Measurements from ENCODE around the gene SNTG2.
"Not testable (repeated sequence)": the region's sequence is repeated elsewhere in the genome, so short reads cannot be mapped to it uniquely, and the experiment has no call there.

Gene SNTG2

DNA sequence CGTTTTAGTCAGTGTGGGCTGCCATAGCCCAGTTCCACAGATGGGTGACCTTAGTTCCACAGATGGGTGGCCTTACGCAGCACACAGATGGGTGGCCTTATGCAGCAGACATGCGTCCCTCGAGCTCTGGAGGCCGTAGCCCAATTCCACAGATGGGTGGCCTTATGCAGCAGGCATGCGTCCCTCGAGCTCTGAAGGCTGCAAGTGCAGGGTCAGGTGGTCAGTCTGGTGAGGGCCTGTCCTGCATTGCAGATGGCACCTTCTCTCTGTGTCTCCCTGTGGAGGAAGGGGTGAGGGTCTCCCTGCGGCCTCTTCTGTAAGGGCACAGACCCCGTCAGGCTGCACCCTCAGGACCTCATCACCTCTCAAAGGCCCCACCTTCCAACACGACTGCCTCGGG is 273.1 kb downstream of the SNTG2 start:
- Histone ChIP-seq H3K27me3 (ENCODE audit: control insufficient read depth, insufficient read depth, low read length) (no peaks in the 10 kb centered on the region), H3K27ac (ENCODE audit: low read depth, low read length) (no peak overlapping the region), H3K4me1 (ENCODE audit: control insufficient read depth, insufficient read depth, low read length) (no peaks in the 10 kb centered on the region), H3K36me3 (ENCODE audit: control insufficient read depth, insufficient read depth, low read length) (no peaks in the 10 kb centered on the region), H3K4me3 (ENCODE audit: low read length) (no peak overlapping the region), H3K9ac (ENCODE audit: low read length) (no peak overlapping the region)

DNA sequence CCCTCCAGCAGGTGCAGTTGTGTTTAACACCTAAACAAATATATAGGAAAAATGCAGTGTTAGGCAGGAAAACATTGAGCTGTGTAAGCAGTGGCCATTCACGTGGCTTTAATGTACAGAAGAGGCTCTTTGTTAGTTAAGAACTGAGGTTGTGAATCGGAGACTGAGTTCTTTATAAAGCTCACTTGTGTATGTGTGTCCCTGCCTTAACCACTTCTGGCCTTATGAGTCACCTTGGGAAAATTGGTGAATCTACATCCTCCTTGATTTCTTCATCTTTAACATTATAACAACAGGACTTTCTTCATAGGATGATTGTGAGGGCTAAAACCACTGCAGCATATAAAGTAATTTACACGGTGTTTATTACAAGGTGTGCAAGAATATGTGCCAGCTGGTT is 274.3 kb downstream of the SNTG2 start:
- Histone ChIP-seq H3K36me3 (ENCODE audit: control insufficient read depth, insufficient read depth, low read length) (no peaks in the 10 kb centered on the region), H3K4me3 (ENCODE audit: low read length) (no peak overlapping the region), H3K9ac (ENCODE audit: low read length) (no peak overlapping the region), H3K4me1 (ENCODE audit: control insufficient read depth, insufficient read depth, low read length) (no peaks in the 10 kb centered on the region), H3K27me3 (ENCODE audit: control insufficient read depth, insufficient read depth, low read length) (no peaks in the 10 kb centered on the region), H3K27ac (ENCODE audit: low read depth, low read length) (no peak overlapping the region)

DNA sequence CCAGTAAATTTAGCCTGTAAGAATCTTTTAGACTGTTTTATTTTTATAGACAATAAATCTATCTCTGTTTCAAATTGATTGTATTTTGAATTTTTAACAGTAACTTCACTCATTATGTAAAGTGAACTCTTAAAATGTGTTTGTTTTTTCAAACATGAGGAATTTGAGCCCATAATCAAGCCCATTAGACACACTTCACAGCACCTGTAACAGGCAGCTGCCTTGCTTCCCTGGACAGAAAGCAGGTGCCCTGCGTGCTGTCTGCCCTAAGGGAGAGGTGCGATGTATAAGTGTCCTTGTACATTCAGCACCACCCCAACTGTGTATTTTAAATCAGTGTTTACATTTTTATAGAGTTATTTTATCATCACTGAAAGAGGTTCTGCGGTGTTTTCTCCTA is 276.1 kb downstream of the SNTG2 start:
- Histone ChIP-seq H3K4me1 (ENCODE audit: control insufficient read depth, insufficient read depth, low read length) (no peaks in the 10 kb centered on the region), H3K9ac (ENCODE audit: low read length) (no peak overlapping the region), H3K36me3 (ENCODE audit: control insufficient read depth, insufficient read depth, low read length) (no peaks in the 10 kb centered on the region), H3K27me3 (ENCODE audit: control insufficient read depth, insufficient read depth, low read length) (no peaks in the 10 kb centered on the region), H3K4me3 (ENCODE audit: low read length) (no peak overlapping the region), H3K27ac (ENCODE audit: low read depth, low read length) (no peak overlapping the region)

DNA sequence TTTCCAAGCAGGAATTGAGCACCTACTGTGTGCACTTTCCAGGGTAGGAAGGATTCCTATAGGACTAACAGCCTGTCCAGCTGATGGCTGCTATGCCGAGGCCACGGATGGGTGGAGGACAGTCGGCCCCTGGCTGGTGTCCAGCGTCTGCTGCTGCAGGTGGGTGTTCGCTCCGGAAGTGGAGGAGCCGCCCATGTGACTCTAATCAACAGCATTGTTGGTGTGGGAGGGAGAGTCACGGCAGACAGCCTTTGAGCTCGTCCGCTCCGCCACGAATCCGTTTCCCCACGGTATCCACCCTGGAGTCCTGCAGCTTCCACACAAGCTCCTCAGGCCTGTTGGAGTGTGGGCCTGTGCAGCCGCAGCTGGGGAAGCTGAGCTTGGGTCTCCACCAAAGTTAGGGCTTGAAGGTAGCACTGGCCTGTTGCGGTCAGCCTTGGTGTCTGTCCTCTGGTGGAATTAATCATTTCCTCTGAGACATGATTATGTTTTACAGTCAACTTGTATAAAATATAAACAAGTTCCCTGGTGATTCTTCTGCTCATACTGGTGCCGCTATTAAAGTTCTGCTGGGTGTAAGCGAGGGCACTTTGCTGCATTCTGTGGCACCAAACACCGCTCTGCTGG is 276.7 kb downstream of the SNTG2 start:
- no peaks in the 10 kb centered on the region for H3K4me1 ChIP-seq (ENCODE audit: control insufficient read depth, insufficient read depth, low read length)
- H3K36me3 ChIP-seq (ENCODE audit: control insufficient read depth, insufficient read depth, low read length): no peaks in the 10 kb centered on the region
- H3K27me3 ChIP-seq (ENCODE audit: control insufficient read depth, insufficient read depth, low read length): no peaks in the 10 kb centered on the region
- H3K4me3 ChIP-seq (ENCODE audit: low read length): no peak overlapping the region
- no peak overlapping the region for H3K9ac ChIP-seq (ENCODE audit: low read length)
- H3K27ac ChIP-seq (ENCODE audit: low read depth, low read length): no peak overlapping the region

DNA sequence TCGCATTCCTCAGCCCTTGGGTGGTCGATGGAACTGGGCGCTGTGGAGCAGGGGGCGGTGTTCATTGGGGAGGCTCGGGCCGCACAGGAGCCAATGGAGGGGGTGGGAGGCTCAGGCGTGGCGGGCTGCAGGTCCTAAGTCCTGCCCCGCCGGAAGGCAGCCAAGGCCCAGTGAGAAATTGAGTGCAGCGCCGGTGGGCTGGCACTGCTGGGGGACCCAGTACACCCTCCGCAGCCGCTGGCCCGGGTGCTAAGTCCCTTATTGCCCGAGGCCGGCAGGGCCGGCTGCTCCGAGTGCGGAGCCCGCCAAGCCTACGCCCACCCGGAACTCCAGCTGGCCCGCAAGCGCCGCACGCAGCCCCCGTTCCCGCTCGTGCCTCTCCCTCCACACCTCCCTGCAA is 278.9 kb downstream of the SNTG2 start:
- not testable (repeated sequence) for H3K9ac ChIP-seq (ENCODE audit: low read length); H3K4me1 ChIP-seq (ENCODE audit: control insufficient read depth, insufficient read depth, low read length); H3K27me3 ChIP-seq (ENCODE audit: control insufficient read depth, insufficient read depth, low read length); H3K4me3 ChIP-seq (ENCODE audit: low read length); H3K27ac ChIP-seq (ENCODE audit: low read depth, low read length); H3K36me3 ChIP-seq (ENCODE audit: control insufficient read depth, insufficient read depth, low read length)

DNA sequence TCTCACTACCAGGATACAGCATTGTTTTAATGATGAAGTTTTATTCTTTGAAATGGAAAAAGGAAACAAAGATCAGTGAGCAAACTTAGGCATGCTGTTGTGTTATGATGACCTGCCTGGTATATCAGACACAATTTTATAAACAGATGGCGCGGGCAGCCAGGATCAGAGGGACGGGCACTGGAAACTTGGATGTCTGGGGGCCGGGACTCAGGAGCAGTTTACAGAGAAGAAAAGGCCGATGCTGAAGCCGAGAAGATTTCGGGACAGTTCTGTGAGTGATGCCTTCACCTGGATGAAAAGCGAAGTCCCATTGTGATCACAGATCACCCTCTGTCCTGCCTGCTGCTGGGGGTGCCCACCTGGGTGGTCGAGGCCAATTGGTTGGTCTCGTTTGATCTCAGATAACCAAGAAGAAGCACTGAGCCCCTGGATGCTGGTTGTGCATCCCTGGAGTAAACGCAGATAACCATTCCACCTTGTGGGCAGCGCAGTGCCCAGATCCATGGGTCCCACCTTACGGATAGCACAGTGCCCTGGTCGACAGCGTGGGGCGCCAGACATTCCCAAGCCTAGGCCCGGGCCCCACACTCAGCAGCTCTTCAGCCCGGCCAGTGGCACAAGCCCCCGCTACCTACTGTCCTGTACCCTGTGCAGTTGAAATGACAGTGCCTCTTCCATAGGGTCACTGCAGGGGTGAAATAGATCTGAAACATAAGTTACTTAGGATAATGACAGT is 279.7 kb downstream of the SNTG2 start:
- H3K4me1 ChIP-seq (ENCODE audit: control insufficient read depth, insufficient read depth, low read length): no peaks in the 10 kb centered on the region

DNA sequence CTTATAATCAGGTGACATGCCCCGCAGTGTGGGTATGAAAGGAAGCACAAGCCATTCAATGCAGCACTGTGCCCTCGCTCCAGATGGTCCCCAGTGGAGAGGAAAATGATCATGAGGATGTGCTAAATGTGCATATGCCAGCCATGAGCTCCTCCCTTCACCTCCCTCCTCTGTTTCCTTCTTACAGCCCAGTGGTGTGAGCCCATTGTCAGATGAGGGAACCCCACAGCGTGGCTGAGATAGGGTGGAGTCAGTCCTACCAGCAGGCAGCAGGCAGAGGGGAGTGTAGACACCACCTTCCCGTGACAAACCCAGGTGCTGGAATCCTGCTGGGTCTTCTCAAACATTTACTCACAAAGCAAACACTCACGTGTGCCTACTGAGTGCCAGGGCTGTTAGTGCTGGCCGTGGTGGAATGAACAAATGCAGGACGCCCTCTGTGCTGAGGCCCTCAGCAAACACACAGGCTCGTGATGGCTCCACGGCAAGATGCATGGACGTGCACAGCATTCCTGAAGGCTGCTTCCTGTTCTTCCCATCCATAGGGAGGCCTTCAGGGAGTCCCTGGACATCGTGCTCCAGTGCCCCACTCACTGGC is 280.9 kb downstream of the SNTG2 start:
- H3K9ac ChIP-seq (ENCODE audit: low read length): no peak overlapping the region
- H3K27me3 ChIP-seq (ENCODE audit: control insufficient read depth, insufficient read depth, low read length): no peaks in the 10 kb centered on the region
- H3K4me1 ChIP-seq (ENCODE audit: control insufficient read depth, insufficient read depth, low read length): no peaks in the 10 kb centered on the region
- H3K4me3 ChIP-seq (ENCODE audit: low read length): no peak overlapping the region
- H3K36me3 ChIP-seq (ENCODE audit: control insufficient read depth, insufficient read depth, low read length): no peaks in the 10 kb centered on the region
- H3K27ac ChIP-seq (ENCODE audit: low read depth, low read length): no peak overlapping the region

More for the DNA sequence above, 279.7 kb downstream of the SNTG2 start:
- Histone ChIP-seq H3K36me3 (ENCODE audit: control insufficient read depth, insufficient read depth, low read length) (no peaks in the 10 kb centered on the region), H3K4me3 (ENCODE audit: low read length) (no peak overlapping the region), H3K27me3 (ENCODE audit: control insufficient read depth, insufficient read depth, low read length) (no peaks in the 10 kb centered on the region), H3K9ac (ENCODE audit: low read length) (no peak overlapping the region), H3K27ac (ENCODE audit: low read depth, low read length) (no peak overlapping the region)

DNA sequence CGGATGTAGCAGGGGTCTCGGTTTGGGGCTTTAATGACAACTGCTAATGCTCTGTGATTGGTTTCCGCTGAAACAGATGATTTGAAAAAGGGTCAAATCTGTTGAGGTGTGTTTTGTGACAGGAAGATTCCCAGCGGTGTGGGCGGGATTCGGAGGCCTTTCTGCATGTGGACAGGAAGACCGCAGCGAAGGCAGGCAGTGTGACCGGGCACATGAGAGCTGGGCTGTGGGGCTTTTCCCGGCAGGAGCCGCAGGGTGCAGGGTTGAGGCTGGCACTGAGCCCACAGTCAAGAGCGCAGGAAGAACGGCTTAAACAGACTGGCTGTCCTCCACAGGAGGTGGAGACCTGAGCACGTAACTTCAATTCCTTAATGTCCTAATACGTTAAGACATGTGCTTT is 282.6 kb downstream of the SNTG2 start:
- Histone ChIP-seq H3K4me3 (ENCODE audit: low read length) (no peak overlapping the region), H3K4me1 (ENCODE audit: control insufficient read depth, insufficient read depth, low read length) (no peaks in the 10 kb centered on the region), H3K9ac (ENCODE audit: low read length) (no peak overlapping the region), H3K27me3 (ENCODE audit: control insufficient read depth, insufficient read depth, low read length) (no peaks in the 10 kb centered on the region), H3K27ac (ENCODE audit: low read depth, low read length) (no peak overlapping the region), H3K36me3 (ENCODE audit: control insufficient read depth, insufficient read depth, low read length) (no peaks in the 10 kb centered on the region)

DNA sequence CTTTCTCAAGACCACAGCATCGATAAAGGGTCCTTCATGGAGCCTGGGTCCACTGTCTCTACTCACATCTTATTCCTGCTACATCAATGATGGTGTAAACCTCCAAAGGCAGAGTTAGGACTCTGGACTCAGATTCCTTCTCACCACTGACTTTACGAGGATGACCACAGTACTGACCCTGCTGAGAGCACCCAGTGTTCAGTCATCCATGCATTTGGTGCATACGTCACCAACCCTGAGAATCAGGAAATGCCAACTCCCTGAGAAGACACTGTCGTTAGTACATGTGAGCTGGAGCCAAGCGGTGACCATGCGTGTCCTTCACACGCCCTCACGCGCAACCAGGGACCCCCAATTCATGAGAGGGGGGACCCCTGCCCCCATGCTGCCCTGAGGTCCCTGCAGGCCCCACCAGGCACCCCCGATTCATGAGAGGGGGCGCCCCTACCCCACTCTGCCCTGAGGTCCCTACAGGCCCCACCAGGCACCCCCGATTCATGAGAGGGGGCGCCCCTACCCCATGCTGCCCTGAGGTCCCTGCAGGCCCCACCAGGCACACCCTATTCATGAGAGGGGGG is 284.2 kb downstream of the SNTG2 start:
- Histone ChIP-seq H3K4me3 (ENCODE audit: low read length) (no peak overlapping the region), H3K36me3 (ENCODE audit: control insufficient read depth, insufficient read depth, low read length) (no peaks in the 10 kb centered on the region), H3K27ac (ENCODE audit: low read depth, low read length) (no peak overlapping the region), H3K27me3 (ENCODE audit: control insufficient read depth, insufficient read depth, low read length) (no peaks in the 10 kb centered on the region), H3K9ac (ENCODE audit: low read length) (no peak overlapping the region), H3K4me1 (ENCODE audit: control insufficient read depth, insufficient read depth, low read length) (no peaks in the 10 kb centered on the region)

DNA sequence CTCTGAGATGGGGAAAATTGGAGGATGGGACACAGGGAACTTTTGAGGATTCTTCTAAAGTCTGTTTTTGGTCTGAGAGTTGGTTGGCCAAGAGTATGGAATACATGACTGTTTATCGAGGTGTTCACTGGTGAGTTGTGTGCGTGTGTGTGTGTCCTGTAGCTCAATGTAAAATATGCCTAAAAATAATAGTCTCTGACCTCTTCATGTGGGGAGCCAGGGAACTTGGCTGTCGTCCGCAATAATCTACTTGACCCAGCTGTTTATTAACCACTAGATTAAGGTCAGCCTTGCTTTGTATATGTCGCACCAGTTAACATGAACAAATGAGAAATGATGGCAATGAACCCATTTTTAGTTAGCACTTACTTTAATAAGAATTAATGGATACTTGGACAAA is 285.2 kb downstream of the SNTG2 start:
- H3K9ac ChIP-seq (ENCODE audit: low read length): no peak overlapping the region
- H3K4me3 ChIP-seq (ENCODE audit: low read length): no peak overlapping the region
- H3K27ac ChIP-seq (ENCODE audit: low read depth, low read length): no peak overlapping the region
- no peaks in the 10 kb centered on the region for H3K27me3 ChIP-seq (ENCODE audit: control insufficient read depth, insufficient read depth, low read length)
- no peaks in the 10 kb centered on the region for H3K4me1 ChIP-seq (ENCODE audit: control insufficient read depth, insufficient read depth, low read length)
- H3K36me3 ChIP-seq (ENCODE audit: control insufficient read depth, insufficient read depth, low read length): no peaks in the 10 kb centered on the region

DNA sequence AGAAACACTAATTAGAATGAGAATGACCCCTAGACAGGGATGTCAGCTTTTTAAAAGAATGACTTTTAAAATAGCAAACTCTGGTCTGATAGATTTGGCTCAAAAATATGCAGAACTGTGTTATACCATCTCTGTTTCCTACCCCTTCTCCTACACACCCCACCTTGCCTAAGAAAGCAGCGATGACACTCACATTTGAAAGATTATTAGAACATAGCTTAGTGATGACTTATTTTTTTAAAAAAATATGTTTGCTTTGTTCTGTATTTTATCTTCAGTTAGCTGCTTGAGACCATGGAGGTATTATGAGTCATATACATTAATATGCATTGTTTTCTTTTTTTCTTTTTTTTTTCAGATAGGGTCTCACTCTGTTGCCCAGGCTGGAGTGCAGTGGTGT is 286.0 kb downstream of the SNTG2 start:
- no peaks in the 10 kb centered on the region for H3K27me3 ChIP-seq (ENCODE audit: control insufficient read depth, insufficient read depth, low read length)
- no peaks in the 10 kb centered on the region for H3K36me3 ChIP-seq (ENCODE audit: control insufficient read depth, insufficient read depth, low read length)
- H3K27ac ChIP-seq (ENCODE audit: low read depth, low read length): no peak overlapping the region
- H3K4me1 ChIP-seq (ENCODE audit: control insufficient read depth, insufficient read depth, low read length): no peaks in the 10 kb centered on the region
- H3K4me3 ChIP-seq (ENCODE audit: low read length): no peak overlapping the region
- no peak overlapping the region for H3K9ac ChIP-seq (ENCODE audit: low read length)

DNA sequence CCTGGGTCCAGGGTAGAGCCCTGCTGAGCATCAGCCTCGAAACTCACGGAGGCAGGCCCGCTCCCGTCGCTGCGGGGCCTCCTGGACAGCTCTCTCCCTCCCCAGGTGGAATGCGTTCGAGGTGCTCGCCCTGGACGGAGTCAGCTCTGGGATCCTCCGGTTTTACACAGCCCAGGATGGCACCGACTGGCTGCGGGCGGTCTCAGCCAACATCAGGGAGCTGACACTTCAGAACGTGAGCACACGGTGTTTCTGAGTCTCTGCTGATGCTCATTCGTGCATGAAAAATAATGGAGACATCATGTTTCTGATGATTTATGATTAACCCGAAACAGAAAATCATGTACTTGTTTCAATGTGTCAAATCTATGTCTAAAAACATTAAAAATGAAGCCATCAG is 287.1 kb downstream of the SNTG2 start:
- Histone ChIP-seq H3K27me3 (ENCODE audit: control insufficient read depth, insufficient read depth, low read length) (no peaks in the 10 kb centered on the region), H3K36me3 (ENCODE audit: control insufficient read depth, insufficient read depth, low read length) (no peaks in the 10 kb centered on the region), H3K4me3 (ENCODE audit: low read length) (no peak overlapping the region), H3K27ac (ENCODE audit: low read depth, low read length) (no peak overlapping the region), H3K4me1 (ENCODE audit: control insufficient read depth, insufficient read depth, low read length) (no peaks in the 10 kb centered on the region), H3K9ac (ENCODE audit: low read length) (no peak overlapping the region)

Data from rectal smooth muscle tissue (tissue), 1 donor.